Daoy (cell line): ENCODE data around the gene RTCA. TPM values are rescaled to one million over a fixed set of nuclear protein-coding genes. Genes with fewer than 3 reads are reported as not detected.

Experiments used
- total RNA-seq: library from RNA; depleted of rRNA; stranded (reverse); fragments of >200 nt; shearing (Covaris generic); gene quantifications from 2 replicates; pipeline ENCODE4 v1.2.3, GENCODE V29; 2014; rRNA removed

RTCA gene
- total RNA-seq, 1 experiment from 2014 or later, result 119 TPM

Other genes with a start within 250 kb of the RTCA start
- gene SASS6, start 133.3 kb upstream of the RTCA start, total RNA-seq, result 27.5 TPM in 2 replicates
- gene TRMT13, start 133.1 kb upstream of the RTCA start, total RNA-seq, result 18.2 and 49.1 TPM in 2 replicates
- gene LRRC39, start 88.0 kb upstream of the RTCA start, total RNA-seq, result 0.42 and 1.5 TPM in 2 replicates
- gene DBT, start 16.4 kb upstream of the RTCA start, total RNA-seq, result 5.0 and 6.1 TPM in 2 replicates
- gene CDC14A, start 86.3 kb downstream of the RTCA start, total RNA-seq, result 4.6 and 5.1 TPM in 2 replicates